H9 (cell line): Measurements from ENCODE around the gene ACAP2. TPM values are rescaled to one million over a fixed set of nuclear protein-coding genes. Genes with fewer than 3 reads are reported as not detected.

Source experiments
- DNase-seq: peaks from one replicate; pipeline ENCODE4 v3.0.0-alpha.2; 2017
- H2AFZ ChIP-seq: one replicate; pipeline ENCODE4 v1.6.1; 2013; ENCODE audit warnings: mild to moderate bottlenecking, low read length, control low read depth, moderate library complexity
- H2AK5ac ChIP-seq: 2 replicates; pipeline ENCODE4 v1.6.1; 2013; ENCODE audit warnings: low read length, control low read depth, mixed read lengths; ENCODE audit not compliant: insufficient read length
- H2BK120ac ChIP-seq: one replicate; pipeline ENCODE4 v1.6.1; 2013; ENCODE audit warnings: low read depth, mild to moderate bottlenecking, low read length, control low read depth, inconsistent platforms; ENCODE audit not compliant: poor library complexity, severe bottlenecking
- H2BK12ac ChIP-seq: 2 replicates; pipeline ENCODE4 v1.6.1; 2013; ENCODE audit warnings: low read length, control low read depth, mixed read lengths, low read depth; ENCODE audit not compliant: insufficient read length
- H2BK15ac ChIP-seq: 2 replicates; pipeline ENCODE4 v1.6.1; 2013; ENCODE audit warnings: low read depth, low read length, control low read depth
- H2BK20ac ChIP-seq: one replicate; pipeline ENCODE4 v1.6.1; 2013; ENCODE audit warnings: low read depth, mild to moderate bottlenecking, low read length, control low read depth, inconsistent platforms; ENCODE audit not compliant: poor library complexity, severe bottlenecking
- H2BK5ac ChIP-seq: 2 replicates; pipeline ENCODE4 v1.6.1; 2013; ENCODE audit warnings: low read length, control low read depth, mixed read lengths; ENCODE audit not compliant: insufficient read length
- H3K14ac ChIP-seq: 2 replicates; pipeline ENCODE4 v1.6.1; 2013; ENCODE audit warnings: low read length, control low read depth; ENCODE audit not compliant: insufficient read depth
- H3K18ac ChIP-seq: 2 replicates; pipeline ENCODE4 v1.6.1; 2013; ENCODE audit warnings: low read depth, mild to moderate bottlenecking, mixed read lengths, low read length, control low read depth; ENCODE audit not compliant: insufficient read length
- H3K23ac ChIP-seq: 2 replicates; pipeline ENCODE4 v1.6.1; 2013; ENCODE audit warnings: low read length, control low read depth, mixed read lengths, low read depth; ENCODE audit not compliant: insufficient read length
- H3K23me2 ChIP-seq: 2 replicates; pipeline ENCODE4 v1.6.1; 2013; ENCODE audit warnings: low read depth, mild to moderate bottlenecking, mixed read lengths, low read length, control low read depth; ENCODE audit not compliant: insufficient read length, poor library complexity, severe bottlenecking
- H3K27ac ChIP-seq: 2 replicates; pipeline ENCODE4 v1.5.1; 2013; ENCODE audit warnings: low read length, control low read depth, mixed read lengths, low read depth; ENCODE audit not compliant: insufficient read length
- H3K27me3 ChIP-seq: 2 replicates; pipeline ENCODE4 v1.6.1; 2013; ENCODE audit warnings: low read length, control low read depth, inconsistent platforms; ENCODE audit not compliant: insufficient read depth
- H3K4ac ChIP-seq: 2 replicates; pipeline ENCODE4 v1.6.1; 2013; ENCODE audit warnings: low read depth, mild to moderate bottlenecking, control low read depth, inconsistent platforms, low read length, moderate library complexity
- H3K4me1 ChIP-seq: 2 replicates; pipeline ENCODE4 v1.6.1; 2013; ENCODE audit warnings: low read length, control low read depth, inconsistent platforms; ENCODE audit not compliant: insufficient read depth
- H3K4me2 ChIP-seq: 2 replicates; pipeline ENCODE4 v1.6.1; 2013; ENCODE audit warnings: low read length, control low read depth, mixed read lengths; ENCODE audit not compliant: insufficient read length, insufficient read depth
- H3K56ac ChIP-seq: 2 replicates; pipeline ENCODE4 v1.6.1; 2013; ENCODE audit warnings: low read depth, mild to moderate bottlenecking, mixed read lengths, low read length, control low read depth; ENCODE audit not compliant: insufficient read length
- H3K79me1 ChIP-seq: 2 replicates; pipeline ENCODE4 v1.6.1; 2013; ENCODE audit warnings: low read depth, mild to moderate bottlenecking, moderate library complexity, low read length, control low read depth, inconsistent platforms; ENCODE audit not compliant: insufficient read depth, poor library complexity, severe bottlenecking
- H3K79me2 ChIP-seq: 2 replicates; pipeline ENCODE4 v1.6.1; 2013; ENCODE audit warnings: low read length, control low read depth, inconsistent platforms; ENCODE audit not compliant: insufficient read depth
- H3K9ac ChIP-seq: 2 replicates; pipeline ENCODE4 v1.6.1; 2013; ENCODE audit warnings: low read length, control low read depth, mixed read lengths; ENCODE audit not compliant: insufficient read length; ENCODE audit errors: extremely low read depth
- H3K9me3 ChIP-seq: one replicate; pipeline ENCODE4 v1.6.1; 2013; ENCODE audit warnings: low read depth, low read length, inconsistent platforms; ENCODE audit not compliant: control insufficient read depth
- H3T11ph ChIP-seq: one replicate; pipeline ENCODE4 v1.6.1; 2013; ENCODE audit warnings: mild to moderate bottlenecking, low read length, control low read depth, inconsistent platforms
- H4K20me1 ChIP-seq: one replicate; pipeline ENCODE4 v1.6.1; 2013; ENCODE audit not compliant: control insufficient read depth, insufficient read length, insufficient read depth
- H4K5ac ChIP-seq: 2 replicates; pipeline ENCODE4 v1.6.1; 2013; ENCODE audit warnings: low read depth, mild to moderate bottlenecking, mixed read lengths, low read length, control low read depth; ENCODE audit not compliant: insufficient read length
- H4K8ac ChIP-seq: replicated peaks from 2 replicates; pipeline ENCODE4 v1.6.1; 2013; ENCODE audit warnings: low read length, control low read depth, mixed read lengths, low read depth; ENCODE audit not compliant: insufficient read length
- H4K91ac ChIP-seq: 2 replicates; pipeline ENCODE4 v1.6.1; 2013; ENCODE audit warnings: low read depth, mild to moderate bottlenecking, moderate library complexity, mixed read lengths, low read length, control low read depth; ENCODE audit not compliant: insufficient read length
- H3K27ac Mint-ChIP-seq, 3 experiments: 2 replicates in 2 of 3; 3 replicates in 1 of 3; pipeline ENCODE4 v1.8.0; 2020 to 2021; ENCODE audit warnings: mixed read lengths in 3 of 3, mild to moderate bottlenecking in 1 of 3, moderate library complexity in 1 of 3
- H3K27me3 Mint-ChIP-seq: 2 replicates; pipeline ENCODE4 v1.8.0; 2021; ENCODE audit warnings: low read depth, mild to moderate bottlenecking, moderate library complexity, mixed read lengths
- H3K36me3 Mint-ChIP-seq, 3 experiments: 2 replicates in 2 of 3; 3 replicates in 1 of 3; pipeline ENCODE4 v1.8.0; 2020 to 2021; ENCODE audit warnings: low read depth in 3 of 3, mixed read lengths in 3 of 3; ENCODE audit not compliant: insufficient read depth in 1 of 3
- H3K4me1 Mint-ChIP-seq, 2 experiments: 2 replicates each; pipeline ENCODE4 v1.8.0; 2020; ENCODE audit warnings: mixed read lengths in 2 of 2
- H3K4me3 Mint-ChIP-seq, 2 experiments: 2 replicates in 1 of 2; 3 replicates in 1 of 2; pipeline ENCODE4 v1.8.0; 2020 to 2021; ENCODE audit warnings: mild to moderate bottlenecking in 2 of 2, mixed read lengths in 2 of 2, moderate library complexity in 1 of 2
- H3K9me3 Mint-ChIP-seq, 2 experiments: 2 replicates in 1 of 2; 3 replicates in 1 of 2; pipeline ENCODE4 v1.8.0; 2020; ENCODE audit warnings: mild to moderate bottlenecking in 2 of 2, mixed read lengths in 2 of 2, moderate library complexity in 1 of 2
- CTCF ChIP-seq: fragments of 200-600 bp; sonication (generic); conservative IDR thresholded peaks from 3 replicates; pipeline ENCODE4 v1.8.0; 2021; ENCODE audit warnings: antibody characterized with exemption, mild to moderate bottlenecking
- WGBS: extraction: QIAGEN DNeasy Blood & Tissue Kit; methylation state at CpG from one replicate; pipeline ENCODE4 v1.1.7; 2013; ENCODE audit warnings: missing lambda C conversion rate, low lambda C conversion rate, mixed read lengths; ENCODE audit not compliant: insufficient read length; ENCODE audit errors: extremely low coverage; 5-methylcytosine and 5-hydroxymethylcytosine counted together
- total RNA-seq: library from RNA; stranded (reverse); gene quantifications from 2 replicates; pipeline ENCODE4 v1.2.1, GENCODE V29; 2021

The ACAP2 gene
- total RNA-seq, 1 experiment from 2014 or later = 30.8 TPM

DNA sequence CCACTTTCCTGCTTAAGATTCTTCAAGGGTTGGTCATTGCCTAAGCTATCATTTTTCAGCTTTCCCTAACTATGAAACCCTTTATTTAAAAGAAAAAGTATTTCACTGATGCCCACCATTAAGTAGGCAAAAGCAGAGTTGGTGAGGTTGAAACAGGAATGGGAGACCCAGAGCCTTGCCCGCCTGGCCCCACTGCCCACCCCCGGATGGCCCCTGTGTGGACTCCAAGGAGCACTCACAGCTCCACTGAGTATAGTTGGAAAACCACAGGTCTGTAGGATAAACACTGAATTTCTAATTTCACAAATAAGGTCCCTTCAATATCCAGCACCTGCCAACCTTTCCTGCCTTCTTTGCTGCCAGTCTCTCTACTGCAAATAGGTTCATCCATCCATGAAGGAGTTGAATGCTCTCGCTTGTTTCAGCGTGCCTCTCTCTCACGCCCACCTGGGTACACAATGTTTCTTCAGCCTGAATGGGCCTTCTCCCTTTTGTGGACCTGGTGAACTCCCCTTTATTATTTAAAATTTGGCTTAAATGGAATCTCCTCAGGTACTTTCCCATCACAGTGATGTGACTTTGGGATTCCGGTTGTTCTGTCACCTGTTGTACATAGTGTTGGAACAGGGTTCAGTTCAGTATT lies 8.7 kb upstream of the ACAP2 start:
- Histone ChIP-seq H2AFZ (peak overlapping the region; percentile 37), H3K4me2 (no peak overlapping the region), H3K27ac (no peak overlapping the region), H2BK20ac (no peak overlapping the region), H2AK5ac (no peak overlapping the region), H3K18ac (no peak overlapping the region), H4K5ac (no peak overlapping the region), H2BK12ac (no peak overlapping the region), H4K8ac (no peak overlapping the region), H3K56ac (no peak overlapping the region), H2BK5ac (no peak overlapping the region), H3K4ac (no peak overlapping the region), H3K9me3 (no peaks in the 10 kb centered on the region), H3K27me3 (peaks cover 2% of the 10 kb centered on the region; the same call in 1 of the 2 replicates), H3T11ph (no peak overlapping the region), H3K14ac (no peak overlapping the region), H3K23me2 (no peaks in the 10 kb centered on the region), H3K9ac (no peak overlapping the region), H3K79me2 (no peaks in the 10 kb centered on the region), H3K79me1 (no peaks in the 10 kb centered on the region), H3K4me1 (no peaks in the 10 kb centered on the region), H2BK15ac (no peak overlapping the region), H4K20me1 (no peaks in the 10 kb centered on the region), H4K91ac (no peak overlapping the region), H3K23ac (no peak overlapping the region), H2BK120ac (no peak overlapping the region)
- Mint-ChIP-seq H3K4me3 (no peak overlapping the region), H3K27ac (no peak overlapping the region), H3K27me3 (no peaks in the 10 kb centered on the region; the same call in 1 of the 2 replicates), H3K4me1 (peaks cover 20 to 23% of the 10 kb centered on the region in 2 experiments), H3K9me3 (peaks cover 0 to 7% of the 10 kb centered on the region in 2 experiments; a peak in 2 of 5 replicates), H3K36me3 (no peaks in the 10 kb centered on the region)
- TF ChIP-seq CTCF = no peak
- no CpG with 5 or more reads among the region's 6 CpGs for WGBS
- no peak for DNase-seq
